ENCODE data around the gene CLSTN1. TPM values are rescaled to one million over a fixed set of nuclear protein-coding genes. Genes with fewer than 3 reads are reported as not detected.

Gene CLSTN1
- total and polyA plus RNA-seq, 10 of the 15 experiments (the other 5 are each of a cell fraction or from before 2014, with no cell fraction given), result 2.7 to 64.4 (median 23.2) TPM

GRCh38 chr1:9855186-9855585 is 31.4 kb upstream of the CLSTN1 start:
- no TSS peak for BruUV-seq (replicated peaks)
- Histone ChIP-seq H3K9ac (ENCODE audit: control insufficient read depth, insufficient read depth, low read length) (no peak overlapping the region), H4K20me1 (ENCODE audit: control insufficient read depth, insufficient read depth) (no peaks in the 10 kb centered on the region), H3K36me3 (ENCODE audit: control insufficient read depth in 2 of 2, insufficient read depth in 2 of 2, low read length in 1 of 2) (peaks cover 0 to 3% of the 10 kb centered on the region in 2 experiments; a peak in 1 of 4 replicates), H3K4me1 (ENCODE audit: control insufficient read depth, insufficient read depth, low read length) (peaks cover 13% of the 10 kb centered on the region), H3K27ac (ENCODE audit: control insufficient read depth, insufficient read depth) (no peak overlapping the region), H2AFZ (ENCODE audit: control insufficient read depth, low read depth, low read length) (no peak overlapping the region), H3K4me3 (no peak overlapping the region), H3K79me2 (ENCODE audit: control insufficient read depth, insufficient read depth, low read length) (no peaks in the 10 kb centered on the region), H3K27me3 (replicated peaks in 1 of 2; ENCODE audit: control insufficient read depth in 2 of 2, insufficient read depth in 2 of 2, low read length in 1 of 2) (no peaks in the 10 kb centered on the region), H3K9me3 (replicated peaks; ENCODE audit: control insufficient read depth, insufficient read depth, low read length) (no peaks in the 10 kb centered on the region; the same call in 2 of the 3 replicates), H3K4me2 (ENCODE audit: control insufficient read depth, insufficient read depth) (no peak overlapping the region)
- in situ Hi-C loops (cut with MboI), result no loop called here
- ATAC-seq (no peak), FAIRE-seq (no peak), DNase-seq (ENCODE audit: low read depth, low spot score) (no peak)
- ChIA-PET SMC1A (ENCODE audit: uncharacterized antibody, unreplicated experiment) (no interaction called here), RAD21 (ENCODE audit: unreplicated experiment) (no interaction called here), CTCF (interaction anchor here (1.0 to 1.9 kb wide), 3 partner anchors 11 to 71 kb away, joined by 3 to 4 read pairs (median 3); no protein-coding TSS in a partner anchor), POLR2A (no interaction called here)
- intact Hi-C loops (cut with micrococcal nuclease; ENCODE audit: unreplicated experiment), result no loop called here
- WGBS (ENCODE audit: insufficient coverage, insufficient replicate concordance, low lambda C conversion rate, missing lambda C conversion rate), result 0% methylated on average over 1 of the region's 1 CpG
- TF ChIP-seq NFYB (IDR thresholded peaks at IDR 0.05; ENCODE audit: insufficient read depth, low read depth, low read length) (no peak), NBN (IDR thresholded peaks at IDR 0.05) (no peak), BCL3 (IDR thresholded peaks at IDR 0.05; ENCODE audit: borderline replicate concordance, insufficient read depth, low read depth, low read length, poor library complexity, severe bottlenecking) (no peak), KLF5 (IDR thresholded peaks at IDR 0.05; ENCODE audit: partially characterized antibody) (no peak), SUPT20H (IDR thresholded peaks at IDR 0.05; ENCODE audit: borderline replicate concordance, control insufficient read depth, low read depth, low read length) (no peak), KAT2A (conservative IDR thresholded peaks at IDR 0.05; ENCODE audit: control insufficient read depth, low read depth, low read length) (no peak), ASH2L (IDR thresholded peaks at IDR 0.05; ENCODE audit: borderline replicate concordance, low read depth) (no peak), SREBF1 (IDR thresholded peaks at IDR 0.05; ENCODE audit: low read length) (no peak), ELK1 (IDR thresholded peaks at IDR 0.05; ENCODE audit: low read depth, low read length) (no peak), GABPA (IDR thresholded peaks at IDR 0.05; ENCODE audit: low read depth) (no peak), WRNIP1 (IDR thresholded peaks at IDR 0.05; ENCODE audit: borderline replicate concordance, low read depth, low read length) (no peak), EED (IDR thresholded peaks at IDR 0.05; ENCODE audit: low read depth) (no peak)
- TF ChIP-seq, protein P1, sequence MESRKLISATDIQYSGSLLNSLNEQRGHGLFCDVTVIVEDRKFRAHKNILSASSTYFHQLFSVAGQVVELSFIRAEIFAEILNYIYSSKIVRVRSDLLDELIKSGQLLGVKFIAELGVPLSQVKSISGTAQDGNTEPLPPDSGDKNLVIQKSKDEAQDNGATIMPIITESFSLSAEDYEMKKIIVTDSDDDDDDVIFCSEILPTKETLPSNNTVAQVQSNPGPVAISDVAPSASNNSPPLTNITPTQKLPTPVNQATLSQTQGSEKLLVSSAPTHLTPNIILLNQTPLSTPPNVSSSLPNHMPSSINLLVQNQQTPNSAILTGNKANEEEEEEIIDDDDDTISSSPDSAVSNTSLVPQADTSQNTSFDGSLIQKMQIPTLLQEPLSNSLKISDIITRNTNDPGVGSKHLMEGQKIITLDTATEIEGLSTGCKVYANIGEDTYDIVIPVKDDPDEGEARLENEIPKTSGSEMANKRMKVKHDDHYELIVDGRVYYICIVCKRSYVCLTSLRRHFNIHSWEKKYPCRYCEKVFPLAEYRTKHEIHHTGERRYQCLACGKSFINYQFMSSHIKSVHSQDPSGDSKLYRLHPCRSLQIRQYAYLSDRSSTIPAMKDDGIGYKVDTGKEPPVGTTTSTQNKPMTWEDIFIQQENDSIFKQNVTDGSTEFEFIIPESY (IDR thresholded peaks at IDR 0.05), result no peak
